ENCODE data around the gene STXBP5. TPM values are rescaled to one million over a fixed set of nuclear protein-coding genes. Genes with fewer than 3 reads are reported as not detected.

STXBP5 gene
- total RNA-seq, 2 donors from 2014 or later, result 22.2 to 27.3 TPM

DNA sequence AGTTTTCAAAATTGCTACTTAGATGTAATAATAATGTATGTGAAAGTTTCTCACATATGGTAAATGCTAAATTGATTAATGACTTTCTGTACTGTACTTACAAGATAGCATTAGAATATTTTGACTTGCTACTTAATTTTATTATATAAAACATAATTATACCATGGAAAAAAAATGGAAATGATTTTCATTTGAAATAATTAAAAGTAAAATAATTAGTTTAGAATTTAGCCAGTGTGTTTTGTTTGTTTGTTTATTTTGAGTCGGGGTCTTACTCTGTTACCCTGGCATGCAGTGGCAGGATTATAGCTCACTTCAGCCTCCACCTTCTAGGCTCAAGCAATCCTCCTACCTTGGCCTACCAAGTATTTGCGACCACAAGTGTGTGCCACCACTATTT, 7.1 kb downstream of the STXBP5 start:
- Histone ChIP-seq H3K27ac (no peak overlapping the region), H3K9me3 (no peaks in the 10 kb centered on the region), H3K4me1 (ENCODE audit: control insufficient read depth in 1 of 2, low read depth in 2 of 2) (peaks cover 20 to 29% of the 10 kb centered on the region in 2 donors), H3K36me3 (no peaks in the 10 kb centered on the region), H3K27me3 (replicated peaks; ENCODE audit: insufficient read depth) (no peaks in the 10 kb centered on the region), H3K4me3 (no peak overlapping the region)
- no peak for ATAC-seq (ENCODE audit: insufficient number of reproducible peaks, low FRiP score, low read depth)
- no peak for DNase-seq (ENCODE audit: low spot score)
- TF ChIP-seq CTCF (IDR thresholded peaks at IDR 0.05), result no peak

- DNase-seq (ENCODE audit: low spot score) (no peak), ATAC-seq (ENCODE audit: insufficient number of reproducible peaks, low FRiP score, low read depth) (no peak)
- no peak overlapping the region for H3K27ac ChIP-seq
- no peak overlapping the region for H3K4me3 ChIP-seq
- no peaks in the 10 kb centered on the region for H3K36me3 ChIP-seq
- H3K4me1 ChIP-seq (ENCODE audit: control insufficient read depth in 1 of 2, low read depth in 2 of 2), result peaks cover 19 to 29% of the 10 kb centered on the region in 2 donors
- no peaks in the 10 kb centered on the region for H3K9me3 ChIP-seq
- TF ChIP-seq CTCF (IDR thresholded peaks at IDR 0.05), result no peak
- H3K27me3 ChIP-seq (replicated peaks; ENCODE audit: insufficient read depth), result no peaks in the 10 kb centered on the region
Measured at GRCh38 chr6:147211831-147212230, 7.6 kb downstream of the STXBP5 start.

- H3K4me1 ChIP-seq (ENCODE audit: control insufficient read depth in 1 of 2, low read depth in 2 of 2), result peaks cover 22 to 27% of the 10 kb centered on the region in 2 donors
- H3K4me3 ChIP-seq, result no peak overlapping the region
- no peaks in the 10 kb centered on the region for H3K36me3 ChIP-seq
- no peaks in the 10 kb centered on the region for H3K9me3 ChIP-seq
- no peak overlapping the region for H3K27ac ChIP-seq
- DNase-seq (ENCODE audit: low spot score) (no peak), ATAC-seq (ENCODE audit: insufficient number of reproducible peaks, low FRiP score, low read depth) (no peak)
- TF ChIP-seq CTCF (IDR thresholded peaks at IDR 0.05), result no peak
- no peaks in the 10 kb centered on the region for H3K27me3 ChIP-seq (replicated peaks; ENCODE audit: insufficient read depth)
Measured at GRCh38 chr6:147212622-147213021, 8.4 kb downstream of the STXBP5 start.

GRCh38 chr6:147213772-147214171, 9.6 kb downstream of the STXBP5 start:
- H3K9me3 ChIP-seq, result no peaks in the 10 kb centered on the region
- H3K4me1 ChIP-seq (ENCODE audit: control insufficient read depth in 1 of 2, low read depth in 2 of 2), result peaks cover 13 to 18% of the 10 kb centered on the region in 2 donors
- DNase-seq (ENCODE audit: low spot score) (no peak), ATAC-seq (ENCODE audit: insufficient number of reproducible peaks, low FRiP score, low read depth) (no peak)
- no peaks in the 10 kb centered on the region for H3K36me3 ChIP-seq
- H3K4me3 ChIP-seq, result no peak overlapping the region
- no peak overlapping the region for H3K27ac ChIP-seq
- no peaks in the 10 kb centered on the region for H3K27me3 ChIP-seq (replicated peaks; ENCODE audit: insufficient read depth)
- no peak for TF ChIP-seq CTCF (IDR thresholded peaks at IDR 0.05)

DNA sequence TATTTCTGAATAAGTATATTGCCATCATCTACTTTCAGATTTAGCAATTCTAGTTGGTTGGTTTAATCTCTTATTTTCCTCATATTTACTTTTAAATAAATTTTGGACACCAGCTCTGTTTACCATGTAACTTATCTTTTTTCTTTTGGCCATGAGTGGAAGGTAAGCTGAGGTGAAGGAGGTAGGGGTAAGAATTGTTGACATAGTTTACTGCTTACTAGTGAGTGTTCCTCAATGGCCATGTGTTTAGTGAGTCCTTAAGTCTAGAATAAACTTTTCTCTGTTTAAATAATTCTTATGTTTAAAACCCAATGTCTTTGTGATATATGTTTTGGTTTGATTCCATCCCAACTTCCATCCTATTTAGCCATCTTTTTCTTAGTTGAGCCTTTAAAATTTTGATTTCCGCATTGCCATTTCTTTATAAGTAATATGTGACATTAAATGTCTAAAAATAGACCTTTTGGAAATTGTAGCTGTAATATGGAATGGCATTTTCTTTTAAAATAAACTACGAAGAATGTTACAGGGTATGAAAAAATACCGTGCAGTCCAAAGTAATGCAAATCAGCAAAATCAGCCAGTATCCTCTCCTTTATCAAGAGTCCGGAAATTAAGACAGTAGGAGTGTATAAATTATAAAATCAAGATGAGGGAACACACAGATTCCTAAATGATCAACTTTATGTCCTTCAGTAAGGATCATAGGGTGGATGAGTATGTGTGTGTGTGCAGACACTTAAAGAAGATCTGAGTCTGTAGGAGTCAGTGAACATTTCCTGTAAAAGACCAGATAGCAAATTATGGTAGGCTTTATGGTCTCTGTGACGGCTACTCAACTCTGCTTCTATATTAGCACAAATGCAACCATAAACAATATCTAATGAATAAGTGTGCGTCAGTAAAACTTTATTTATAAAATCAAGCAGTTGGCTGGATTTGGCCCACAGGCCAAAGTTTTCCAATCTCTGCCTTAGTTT, 10.3 kb downstream of the STXBP5 start:
- Histone ChIP-seq H3K4me1 (ENCODE audit: control insufficient read depth in 1 of 2, low read depth in 2 of 2) (peaks cover 6 to 11% of the 10 kb centered on the region in 2 donors), H3K4me3 (no peak overlapping the region)
- ATAC-seq (ENCODE audit: insufficient number of reproducible peaks, low FRiP score, low read depth), result no peak

More for the DNA sequence above, 10.3 kb downstream of the STXBP5 start:
- no peaks in the 10 kb centered on the region for H3K36me3 ChIP-seq
- H3K27me3 ChIP-seq (replicated peaks; ENCODE audit: insufficient read depth), result no peaks in the 10 kb centered on the region
- no peak overlapping the region for H3K27ac ChIP-seq
- no peaks in the 10 kb centered on the region for H3K9me3 ChIP-seq
- no peak for TF ChIP-seq CTCF (IDR thresholded peaks at IDR 0.05)
- DNase-seq (ENCODE audit: low spot score), result no peak
